GM19035 (cell line): ENCODE measurements around the gene ZNF276.

Source experiments
- ATAC-seq: cut with Tn5 transposase; IDR thresholded peaks from one replicate; pipeline ENCODE4 v1.9.1; 2021; ENCODE audit not compliant: unreplicated experiment

Gene ZNF276

DNA sequence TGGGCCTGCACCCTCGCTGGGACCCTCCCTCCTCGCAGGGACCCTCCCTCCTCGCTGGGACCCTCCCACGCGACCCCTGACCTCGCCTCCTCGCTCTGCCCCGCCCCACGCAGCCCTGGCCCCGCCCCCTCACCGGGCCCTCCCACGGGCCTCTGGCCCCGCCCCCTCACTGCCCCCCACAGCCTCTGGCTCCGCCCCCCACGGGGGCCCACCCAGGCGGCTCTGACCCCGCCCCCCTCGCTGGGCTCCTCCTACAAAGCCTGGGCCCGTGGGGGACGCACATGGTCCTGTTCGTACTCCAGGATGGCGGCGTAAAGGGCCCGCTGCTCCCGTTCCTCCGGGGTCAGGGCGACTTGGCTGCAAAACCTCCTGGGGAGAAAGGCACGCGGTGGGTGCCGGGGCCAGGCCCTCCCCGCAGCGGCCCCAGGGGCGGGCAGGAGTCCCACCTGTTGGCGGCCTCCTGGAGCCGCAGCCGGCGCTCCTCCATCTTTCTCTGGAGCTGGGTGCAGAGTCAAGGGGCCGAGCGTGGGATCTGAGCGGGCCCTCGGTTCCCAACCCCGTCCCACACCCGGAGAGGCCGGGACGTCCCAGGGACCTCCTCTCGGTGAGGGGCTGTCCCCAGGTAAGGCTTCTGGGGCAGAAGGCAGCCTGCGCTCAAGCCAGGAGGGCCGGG, 9.6 kb upstream of the ZNF276 start:
- ATAC-seq = peak; percentile 50

DNA sequence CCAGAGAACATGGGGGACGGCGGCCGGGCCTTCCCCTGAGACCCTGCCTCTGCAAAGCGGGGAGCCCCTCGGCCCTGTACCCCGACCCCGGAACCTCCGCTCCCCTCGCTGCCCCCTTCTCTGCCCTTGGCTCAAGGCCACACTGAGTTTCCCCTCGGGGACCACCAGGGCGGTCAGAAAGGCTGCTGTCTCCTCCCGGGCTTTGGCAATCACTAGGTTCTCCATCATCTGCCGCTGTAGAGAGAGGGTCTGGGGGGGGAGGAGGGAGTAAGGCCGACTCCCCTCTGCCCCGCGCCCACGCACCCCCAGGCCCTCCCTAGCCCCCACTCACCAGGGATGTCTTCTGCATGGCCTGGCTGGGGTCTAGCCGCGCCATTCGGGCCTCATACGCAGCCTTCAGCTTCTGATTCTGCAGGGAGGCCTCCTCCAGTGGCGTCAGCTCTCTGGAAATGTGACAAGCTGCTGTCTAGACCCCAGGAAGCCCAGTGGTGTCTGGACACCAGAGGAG, 9.0 kb upstream of the ZNF276 start:
- peak; percentile 19 for ATAC-seq

- no peak for ATAC-seq
Observed at GRCh38 chr16:89716493-89716892, 4.8 kb upstream of the ZNF276 start.

DNA sequence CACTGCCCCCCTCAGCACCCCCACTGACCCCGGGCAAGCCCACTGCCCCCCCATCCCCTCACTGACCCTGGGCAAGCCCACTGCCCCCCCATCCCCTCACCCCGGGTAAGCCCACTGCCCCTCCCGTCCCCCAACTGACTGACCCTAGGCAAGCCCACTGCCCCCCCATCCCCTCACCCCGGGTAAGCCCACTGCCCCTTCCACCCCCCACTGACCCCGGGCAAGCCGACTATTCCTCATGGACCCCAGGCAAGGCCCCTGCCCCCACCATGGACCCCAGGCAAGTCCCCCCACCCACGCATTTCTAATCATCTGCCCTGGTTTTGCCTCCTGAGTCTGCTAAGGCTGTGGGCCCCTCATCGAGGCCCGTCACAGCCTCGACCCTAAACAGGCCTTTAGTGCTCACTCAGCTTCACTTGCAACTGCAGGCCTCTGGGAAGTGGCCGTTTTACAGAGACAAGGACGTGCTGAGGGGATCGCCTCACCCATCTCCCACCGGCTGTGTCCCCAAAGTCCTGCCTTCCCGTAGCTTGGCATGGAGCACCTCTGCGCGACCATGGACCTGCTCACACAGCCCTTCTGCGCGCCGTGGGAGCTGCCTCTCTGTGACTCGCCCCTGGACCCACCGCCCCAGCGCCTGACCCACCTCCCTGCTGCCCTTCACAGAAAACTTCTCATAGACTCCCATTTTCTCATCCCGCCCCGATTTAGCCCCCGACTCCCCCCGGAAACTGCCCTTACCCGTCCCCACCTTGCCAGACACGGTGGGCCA, 4.2 kb upstream of the ZNF276 start:
- no peak for ATAC-seq

DNA sequence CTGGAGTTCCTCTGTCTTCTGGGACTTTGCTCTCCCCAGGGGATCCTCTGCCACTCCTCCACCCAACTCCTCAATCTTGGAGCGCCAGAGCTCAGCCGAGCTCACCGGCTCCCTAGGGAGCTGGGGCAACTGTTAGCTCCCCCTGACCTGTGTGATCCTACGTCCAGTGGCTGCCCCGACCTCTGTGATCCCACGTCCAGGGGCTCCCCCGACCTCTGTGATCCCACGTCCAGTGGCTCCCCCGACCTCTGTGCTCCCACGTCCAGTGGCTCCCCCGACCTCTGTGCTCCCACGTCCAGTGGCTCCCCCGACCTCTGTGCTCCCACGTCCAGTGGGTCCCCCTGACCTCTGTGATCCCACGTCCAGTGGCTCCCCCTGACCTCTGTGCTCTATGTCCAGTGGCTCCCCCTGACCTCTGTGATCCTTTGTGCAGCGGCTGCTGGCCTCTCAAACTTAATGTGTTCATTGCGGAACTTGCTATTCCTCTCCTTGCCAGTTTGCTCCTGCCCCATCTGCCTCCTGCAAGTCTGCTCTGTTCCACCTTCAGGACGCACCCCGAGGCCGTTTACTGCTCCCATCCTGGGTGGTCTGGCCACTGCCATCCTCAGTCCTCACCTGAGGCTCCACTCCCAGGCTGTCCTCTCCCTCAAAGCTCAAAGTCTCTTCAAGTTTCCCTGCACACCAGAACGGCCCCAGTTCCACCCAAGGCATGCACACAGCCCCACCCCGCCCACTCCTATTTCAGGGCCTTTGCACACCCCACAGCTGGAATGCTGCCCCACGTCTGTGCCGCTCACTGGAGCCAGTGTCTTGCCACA, 3.4 kb upstream of the ZNF276 start:
- ATAC-seq = no peak

DNA sequence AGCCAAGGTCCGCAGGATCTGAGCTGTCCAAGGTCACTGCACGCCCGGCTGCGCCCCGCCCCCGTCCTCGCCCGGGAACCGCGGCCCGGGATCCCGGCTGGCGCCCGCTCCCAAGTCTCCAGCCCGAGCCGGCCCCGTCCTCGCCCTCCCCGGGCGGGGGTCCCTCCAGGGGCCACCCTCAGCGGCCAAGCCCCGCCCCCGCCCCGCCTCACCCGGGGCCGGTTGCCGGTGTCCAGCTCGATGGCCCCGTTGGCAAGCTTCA, 855 bp upstream of the ZNF276 start:
- peak; percentile 16 for ATAC-seq

GRCh38 chr16:89721546-89722391, 432 bp downstream of the ZNF276 start:
- peak; percentile 31 for ATAC-seq

DNA sequence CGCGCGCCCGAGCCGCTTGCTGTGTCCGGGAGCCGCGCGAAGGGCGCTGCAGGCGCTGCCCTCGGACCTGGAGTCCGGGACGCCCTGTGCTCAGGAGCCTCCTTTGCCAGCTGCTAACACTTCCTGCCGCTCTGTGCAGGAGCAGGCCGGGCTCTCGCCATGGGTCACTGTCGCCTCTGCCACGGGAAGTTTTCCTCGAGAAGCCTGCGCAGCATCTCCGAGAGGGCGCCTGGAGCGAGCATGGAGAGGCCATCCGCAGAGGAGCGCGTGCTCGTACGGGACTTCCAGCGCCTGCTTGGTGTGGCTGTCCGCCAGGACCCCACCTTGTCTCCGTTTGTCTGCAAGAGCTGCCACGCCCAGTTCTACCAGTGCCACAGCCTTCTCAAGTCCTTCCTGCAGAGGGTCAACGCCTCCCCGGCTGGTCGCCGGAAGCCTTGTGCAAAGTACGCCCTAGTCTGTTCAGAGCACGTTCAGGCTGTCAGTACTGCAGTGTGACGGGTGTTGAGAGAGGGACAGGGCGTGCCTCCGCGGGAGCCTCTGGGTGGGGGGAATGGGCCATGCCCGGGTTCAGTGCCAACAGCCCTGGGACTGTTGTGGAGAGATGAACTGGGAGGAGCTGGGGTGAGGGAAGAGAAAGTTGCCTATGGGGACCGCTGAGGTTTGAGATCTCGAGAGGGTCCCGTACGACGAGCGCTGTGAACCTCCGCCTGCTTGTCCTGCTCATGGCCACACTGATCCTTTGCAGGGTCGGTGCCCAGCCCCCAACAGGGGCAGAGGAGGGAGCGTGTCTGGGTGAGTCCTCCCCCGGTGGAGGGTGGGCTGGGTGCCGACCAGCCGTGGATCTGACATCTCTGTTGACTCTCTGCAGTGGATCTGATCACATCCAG, 1.3 kb downstream of the ZNF276 start:
- ATAC-seq = peak; percentile 18

DNA sequence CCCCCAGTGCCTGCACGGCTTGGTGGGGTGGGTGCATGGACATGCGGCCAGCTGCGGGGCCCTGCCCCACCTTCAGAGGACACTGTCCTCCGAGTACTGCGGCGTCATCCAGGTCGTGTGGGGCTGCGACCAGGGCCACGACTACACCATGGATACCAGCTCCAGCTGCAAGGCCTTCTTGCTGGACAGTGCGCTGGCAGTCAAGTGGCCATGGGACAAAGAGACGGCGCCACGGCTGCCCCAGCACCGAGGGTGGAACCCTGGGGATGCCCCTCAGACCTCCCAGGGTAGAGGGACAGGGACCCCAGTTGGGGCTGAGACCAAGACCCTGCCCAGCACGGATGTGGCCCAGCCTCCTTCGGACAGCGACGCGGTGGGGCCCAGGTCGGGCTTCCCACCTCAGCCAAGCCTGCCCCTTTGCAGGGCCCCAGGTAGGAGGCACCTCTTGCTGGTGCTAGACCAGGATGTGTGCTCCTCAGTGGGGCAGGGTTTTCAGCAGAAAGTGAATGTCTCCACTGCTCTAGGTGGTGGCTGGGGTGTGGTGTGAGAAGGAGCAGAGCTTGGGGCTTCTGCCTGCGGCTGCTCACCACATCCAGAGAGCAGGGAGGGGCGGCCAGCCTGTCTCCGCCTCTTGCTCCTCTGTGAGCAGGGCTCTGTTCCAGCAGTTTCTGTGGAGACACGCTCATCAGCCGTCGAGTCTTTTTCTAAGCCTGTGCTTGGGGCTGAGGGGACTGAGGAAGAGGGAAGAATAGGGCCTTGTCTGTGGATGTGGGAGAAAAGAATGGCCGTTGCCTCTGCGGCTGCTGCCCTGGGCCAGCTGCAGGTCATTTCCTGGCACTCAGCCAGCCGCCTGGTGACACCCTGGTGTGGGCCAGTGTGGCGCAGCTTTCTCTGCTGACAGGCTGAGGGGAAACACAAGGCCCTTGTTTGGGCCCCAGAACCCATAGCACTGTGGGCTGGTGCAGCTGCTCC, 2.2 kb downstream of the ZNF276 start:
- no peak for ATAC-seq

GRCh38 chr16:89727406-89728120, 6.2 kb downstream of the ZNF276 start:
- ATAC-seq = no peak

- no peak for ATAC-seq
Observed at GRCh38 chr16:89729293-89729692, 8.0 kb downstream of the ZNF276 start.

DNA sequence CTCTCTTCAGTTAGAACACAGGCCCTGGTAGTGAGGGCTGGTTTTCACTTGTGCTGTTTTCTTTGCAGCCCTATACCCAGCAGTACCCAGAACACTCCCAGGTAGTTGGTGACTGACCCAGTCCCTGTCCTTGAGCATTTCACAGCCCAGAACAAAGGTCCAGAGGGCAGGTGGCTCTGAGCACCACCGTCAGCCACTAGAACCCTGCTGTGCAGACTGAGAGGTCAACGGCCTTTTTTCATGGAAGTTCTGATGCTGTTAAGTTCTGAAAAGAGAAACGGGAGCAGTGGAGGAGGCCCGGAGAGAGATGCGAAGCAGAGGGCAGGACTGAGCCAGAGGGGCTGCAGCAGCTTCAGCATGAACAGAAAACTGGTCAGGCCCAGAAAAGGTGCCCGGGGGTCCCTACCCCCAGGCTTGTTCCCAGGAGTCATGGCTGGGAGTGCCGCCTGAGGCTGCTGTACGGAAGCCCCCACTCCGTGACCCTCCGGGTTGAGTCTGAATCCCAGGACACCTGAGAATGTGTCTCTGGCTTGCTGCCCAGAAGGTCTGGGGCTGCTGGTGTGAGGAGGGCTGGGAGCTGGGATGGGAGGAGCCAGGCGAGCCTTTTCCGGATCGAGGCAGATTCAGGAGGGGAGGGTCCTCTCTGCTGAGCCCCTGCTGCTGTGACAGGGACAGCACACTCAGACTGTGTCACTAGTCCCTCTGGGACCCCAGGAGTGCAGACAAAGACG, 8.7 kb downstream of the ZNF276 start:
- ATAC-seq = no peak

DNA sequence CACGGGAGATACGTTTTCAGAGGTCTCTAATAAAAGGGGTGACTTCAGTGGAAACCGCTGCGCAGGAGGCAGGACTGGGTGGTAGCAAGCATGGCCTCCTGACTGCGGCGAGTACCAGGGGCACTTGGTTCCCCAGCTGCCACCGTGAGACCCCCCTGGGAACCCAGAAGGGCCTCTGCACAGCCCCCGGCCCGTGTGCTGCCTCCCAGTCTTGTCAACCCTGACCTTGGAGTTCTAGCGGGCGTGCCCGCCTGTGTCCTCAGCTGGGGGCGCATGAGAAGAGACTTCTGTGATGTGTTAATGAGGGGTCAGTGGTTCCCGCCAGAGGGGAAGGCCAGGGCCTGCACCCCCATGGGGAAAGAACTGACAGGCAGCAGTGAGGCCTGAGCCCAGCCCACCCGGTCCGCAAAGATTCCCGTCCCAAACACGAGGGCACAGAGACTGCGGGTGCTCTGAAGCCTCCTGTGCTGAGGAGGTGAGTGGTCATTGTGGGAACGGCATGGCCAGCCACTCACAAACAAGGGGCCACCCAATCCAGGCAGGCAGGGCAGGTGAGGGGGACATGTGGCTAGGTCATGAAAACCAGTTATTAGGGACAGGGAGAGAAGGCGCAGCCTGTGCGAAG, 9.4 kb downstream of the ZNF276 start:
- no peak for ATAC-seq

DNA sequence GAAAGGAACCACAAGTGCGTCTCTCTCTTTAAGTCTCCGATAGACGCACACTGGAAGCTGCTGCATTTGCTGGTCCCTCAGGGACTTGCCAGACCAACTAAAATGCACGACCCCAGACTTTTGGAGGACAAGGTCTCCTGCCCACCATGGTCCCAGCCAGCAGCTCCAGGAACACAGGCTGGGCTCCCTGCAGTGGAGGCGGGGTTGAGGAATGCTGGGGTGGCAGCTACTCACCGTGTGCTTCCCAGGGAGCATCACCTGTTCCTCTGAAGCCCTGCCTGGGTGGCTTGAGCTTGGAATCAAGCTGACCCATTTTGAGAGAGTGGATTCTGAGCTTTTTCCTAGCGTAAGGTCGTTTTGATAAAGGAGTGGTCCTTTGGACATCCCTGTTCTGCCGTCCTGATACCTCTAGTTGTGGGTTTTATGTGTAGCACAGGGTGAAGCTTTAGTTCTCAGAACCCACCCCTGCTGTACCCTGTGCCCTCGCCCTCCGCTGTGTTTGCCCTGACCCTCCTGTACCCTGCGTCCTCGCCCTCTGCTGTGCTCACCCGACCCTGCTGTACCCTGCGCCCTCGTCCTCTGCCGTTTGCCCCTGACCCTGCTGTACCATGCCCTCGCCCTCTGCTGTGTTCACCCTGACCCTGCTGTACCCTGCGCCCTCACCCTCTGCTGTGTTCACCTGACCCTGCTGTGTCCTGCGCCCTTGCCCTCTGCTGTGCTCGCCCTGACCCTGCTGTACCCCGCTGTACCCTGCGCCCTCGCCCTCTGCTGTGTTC, 11.0 kb downstream of the ZNF276 start:
- ATAC-seq = no peak

DNA sequence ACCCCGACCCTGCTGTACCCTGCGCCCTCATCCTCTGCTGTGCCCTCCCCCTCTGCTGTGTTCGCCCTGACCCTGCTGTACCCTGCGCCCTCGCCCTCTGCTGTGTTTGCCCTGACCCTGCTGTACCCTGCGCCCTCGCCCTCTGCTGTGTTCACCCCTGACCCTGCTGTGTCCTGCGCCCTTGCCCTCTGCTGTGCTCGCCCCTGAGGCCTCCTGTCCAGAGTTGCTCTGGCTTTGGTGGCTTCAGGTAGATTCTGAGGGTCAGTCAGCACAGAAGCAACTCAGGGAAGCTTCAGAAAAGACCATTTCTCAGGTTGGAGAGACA, 11.5 kb downstream of the ZNF276 start:
- ATAC-seq = no peak

GRCh38 chr16:89733322-89733721, 12.0 kb downstream of the ZNF276 start:
- ATAC-seq = no peak
